C4-2B (cell line): ENCODE data around the gene PCDHB6.

Source experiments
- CTCF ChIP-seq: fragments of 450-650 bp; conservative IDR thresholded peaks from 2 replicates; pipeline ENCODE4 v1.5.1; 2017; ENCODE audit warnings: mild to moderate bottlenecking
- ZFX ChIP-seq: fragments of 450-650 bp; IDR thresholded peaks from 2 replicates; pipeline ENCODE4 v1.6.1; 2017

DNA sequence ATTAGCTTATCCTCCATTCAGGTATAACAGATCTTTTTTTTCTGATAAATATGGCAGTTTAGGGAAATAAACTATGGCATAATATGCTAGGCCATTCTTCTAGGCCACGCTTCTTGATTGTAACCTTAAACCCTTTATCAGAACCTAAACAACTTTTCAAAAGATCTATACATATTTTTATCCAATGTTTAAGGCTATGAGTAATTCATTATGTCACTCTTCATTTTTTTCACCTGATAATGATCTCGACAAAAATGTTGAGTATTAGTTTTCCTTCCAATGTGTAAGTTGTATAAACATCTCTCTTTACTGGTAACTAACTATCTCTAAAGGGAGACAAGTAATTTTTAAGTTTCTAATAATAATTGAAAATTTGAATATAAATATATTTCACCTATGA lies 30.6 kb upstream of the PCDHB6 start:
- TF ChIP-seq CTCF (no peak), ZFX (no peak)
